ENCODE data around the gene RNU7-1. TPM values are rescaled to one million over a fixed set of nuclear protein-coding genes. Genes with fewer than 3 reads are reported as not detected.

The RNU7-1 gene
- total and polyA plus RNA-seq, 9 donors: not detected

DNA sequence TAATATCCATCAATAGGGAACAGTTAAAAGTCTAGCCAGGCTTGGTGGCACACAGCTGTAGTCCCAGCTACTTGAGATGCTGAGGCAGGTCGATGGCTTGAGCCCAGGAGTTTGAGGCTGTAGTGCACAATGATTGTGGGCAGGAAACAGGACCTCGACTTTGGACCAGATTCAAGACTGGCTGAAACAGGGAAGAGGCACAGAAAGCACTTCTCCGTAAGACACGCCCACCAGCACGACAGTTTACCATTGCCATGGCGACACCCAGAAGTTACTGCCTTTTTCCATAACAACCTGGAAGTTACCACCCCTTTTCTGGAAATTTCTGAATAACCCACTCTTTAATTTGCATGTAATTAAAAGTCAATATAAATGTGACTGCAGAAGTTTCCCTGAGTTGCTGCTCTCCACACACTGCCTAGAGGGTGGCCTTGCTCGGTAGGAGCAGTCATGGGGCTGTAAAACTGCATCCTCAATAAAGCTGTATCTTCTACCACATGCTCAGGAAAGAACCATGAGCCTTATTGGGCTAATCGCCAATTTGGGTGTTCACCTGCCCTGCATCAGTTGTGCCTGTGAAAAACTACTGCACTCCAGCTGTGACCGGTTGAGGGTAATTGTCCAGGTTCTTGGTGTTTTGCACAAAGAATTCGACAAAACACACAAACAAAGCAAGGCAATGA is 43.6 kb upstream of the RNU7-1 start:
- H3K4me1 ChIP-seq (ENCODE audit: insufficient read depth): no peaks in the 10 kb centered on the region
- no peak overlapping the region for H3K27ac ChIP-seq
- H3K4me3 ChIP-seq: no peak overlapping the region
- H3K36me3 ChIP-seq: no peaks in the 10 kb centered on the region
- WGBS, 3 donors: 52 to 61% (median 56%) methylated on average over 10 of the region's 10 CpGs
- no peak for TF ChIP-seq EP300 (IDR thresholded peaks at IDR 0.05)
- TF ChIP-seq, protein P1, sequence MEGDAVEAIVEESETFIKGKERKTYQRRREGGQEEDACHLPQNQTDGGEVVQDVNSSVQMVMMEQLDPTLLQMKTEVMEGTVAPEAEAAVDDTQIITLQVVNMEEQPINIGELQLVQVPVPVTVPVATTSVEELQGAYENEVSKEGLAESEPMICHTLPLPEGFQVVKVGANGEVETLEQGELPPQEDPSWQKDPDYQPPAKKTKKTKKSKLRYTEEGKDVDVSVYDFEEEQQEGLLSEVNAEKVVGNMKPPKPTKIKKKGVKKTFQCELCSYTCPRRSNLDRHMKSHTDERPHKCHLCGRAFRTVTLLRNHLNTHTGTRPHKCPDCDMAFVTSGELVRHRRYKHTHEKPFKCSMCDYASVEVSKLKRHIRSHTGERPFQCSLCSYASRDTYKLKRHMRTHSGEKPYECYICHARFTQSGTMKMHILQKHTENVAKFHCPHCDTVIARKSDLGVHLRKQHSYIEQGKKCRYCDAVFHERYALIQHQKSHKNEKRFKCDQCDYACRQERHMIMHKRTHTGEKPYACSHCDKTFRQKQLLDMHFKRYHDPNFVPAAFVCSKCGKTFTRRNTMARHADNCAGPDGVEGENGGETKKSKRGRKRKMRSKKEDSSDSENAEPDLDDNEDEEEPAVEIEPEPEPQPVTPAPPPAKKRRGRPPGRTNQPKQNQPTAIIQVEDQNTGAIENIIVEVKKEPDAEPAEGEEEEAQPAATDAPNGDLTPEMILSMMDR (IDR thresholded peaks at IDR 0.05): no peak
- no peak for TF ChIP-seq POLR2A (IDR thresholded peaks at IDR 0.05)
- H3K9me3 ChIP-seq: no peaks in the 10 kb centered on the region
- no peak for DNase-seq
- intact Hi-C loops (cut with DNase I): no loop called here
- H3K27me3 ChIP-seq: no peaks in the 10 kb centered on the region

DNA sequence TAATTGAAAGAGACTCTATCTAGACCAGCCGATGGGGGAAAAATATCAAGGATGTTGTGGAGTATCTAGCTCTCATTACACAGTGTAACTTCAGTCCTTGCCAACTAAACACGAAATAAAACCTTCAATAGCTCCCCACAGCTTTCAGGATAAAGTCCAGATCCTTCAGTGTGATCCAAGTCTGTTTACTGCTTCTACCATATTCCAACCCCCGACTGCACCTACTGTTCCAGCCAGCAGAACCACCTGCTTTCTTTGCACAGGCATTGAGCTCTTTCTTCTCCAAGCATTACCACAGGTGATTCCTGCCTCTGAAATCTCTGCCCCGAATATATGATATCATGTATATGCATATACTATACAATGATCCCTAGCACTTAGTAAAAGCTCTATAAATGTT is 41.2 kb upstream of the RNU7-1 start:
- Histone ChIP-seq H3K4me3 (no peak overlapping the region), H3K4me1 (ENCODE audit: insufficient read depth) (no peaks in the 10 kb centered on the region), H3K27me3 (no peaks in the 10 kb centered on the region), H3K27ac (no peak overlapping the region), H3K36me3 (no peaks in the 10 kb centered on the region), H3K9me3 (no peaks in the 10 kb centered on the region)
- 79 to 83% (median 80%) methylated on average over 4 of the region's 4 CpGs for WGBS, 3 donors
- TF ChIP-seq POLR2A (IDR thresholded peaks at IDR 0.05) (no peak), EP300 (IDR thresholded peaks at IDR 0.05) (no peak)
- TF ChIP-seq, protein P1 (IDR thresholded peaks at IDR 0.05): no peak
- intact Hi-C loops (cut with DNase I): no loop called here
- no peak for DNase-seq

DNA sequence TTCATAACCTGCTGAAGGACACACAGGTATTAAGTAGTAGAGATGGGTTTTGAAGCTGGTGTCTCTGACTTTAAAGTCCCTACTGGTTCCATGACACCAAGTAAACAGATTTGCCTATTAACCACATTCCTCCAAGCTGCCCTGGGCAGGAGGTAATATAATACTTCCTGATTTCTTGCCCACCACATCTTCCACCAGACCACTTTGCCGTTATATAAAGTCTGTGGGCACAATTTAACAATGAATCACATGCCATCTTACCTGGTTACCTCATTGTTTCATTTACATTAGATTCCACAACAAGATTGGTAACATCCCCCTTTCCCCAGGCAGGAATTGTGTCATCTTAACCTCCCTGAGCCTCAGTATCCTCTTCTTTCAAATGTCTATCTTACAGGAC is 39.9 kb upstream of the RNU7-1 start:
- no peak for DNase-seq
- H3K27me3 ChIP-seq: no peaks in the 10 kb centered on the region
- intact Hi-C loops (cut with DNase I): no loop called here
- no peak overlapping the region for H3K4me3 ChIP-seq
- no peak overlapping the region for H3K27ac ChIP-seq
- H3K4me1 ChIP-seq (ENCODE audit: insufficient read depth): no peaks in the 10 kb centered on the region
- no peaks in the 10 kb centered on the region for H3K36me3 ChIP-seq
- TF ChIP-seq EP300 (IDR thresholded peaks at IDR 0.05) (no peak), POLR2A (IDR thresholded peaks at IDR 0.05) (no peak)
- TF ChIP-seq, protein P1 (IDR thresholded peaks at IDR 0.05): no peak
- 78 to 84% (median 82%) methylated on average over 1 of the region's 1 CpG for WGBS, 3 donors
- no peaks in the 10 kb centered on the region for H3K9me3 ChIP-seq

DNA sequence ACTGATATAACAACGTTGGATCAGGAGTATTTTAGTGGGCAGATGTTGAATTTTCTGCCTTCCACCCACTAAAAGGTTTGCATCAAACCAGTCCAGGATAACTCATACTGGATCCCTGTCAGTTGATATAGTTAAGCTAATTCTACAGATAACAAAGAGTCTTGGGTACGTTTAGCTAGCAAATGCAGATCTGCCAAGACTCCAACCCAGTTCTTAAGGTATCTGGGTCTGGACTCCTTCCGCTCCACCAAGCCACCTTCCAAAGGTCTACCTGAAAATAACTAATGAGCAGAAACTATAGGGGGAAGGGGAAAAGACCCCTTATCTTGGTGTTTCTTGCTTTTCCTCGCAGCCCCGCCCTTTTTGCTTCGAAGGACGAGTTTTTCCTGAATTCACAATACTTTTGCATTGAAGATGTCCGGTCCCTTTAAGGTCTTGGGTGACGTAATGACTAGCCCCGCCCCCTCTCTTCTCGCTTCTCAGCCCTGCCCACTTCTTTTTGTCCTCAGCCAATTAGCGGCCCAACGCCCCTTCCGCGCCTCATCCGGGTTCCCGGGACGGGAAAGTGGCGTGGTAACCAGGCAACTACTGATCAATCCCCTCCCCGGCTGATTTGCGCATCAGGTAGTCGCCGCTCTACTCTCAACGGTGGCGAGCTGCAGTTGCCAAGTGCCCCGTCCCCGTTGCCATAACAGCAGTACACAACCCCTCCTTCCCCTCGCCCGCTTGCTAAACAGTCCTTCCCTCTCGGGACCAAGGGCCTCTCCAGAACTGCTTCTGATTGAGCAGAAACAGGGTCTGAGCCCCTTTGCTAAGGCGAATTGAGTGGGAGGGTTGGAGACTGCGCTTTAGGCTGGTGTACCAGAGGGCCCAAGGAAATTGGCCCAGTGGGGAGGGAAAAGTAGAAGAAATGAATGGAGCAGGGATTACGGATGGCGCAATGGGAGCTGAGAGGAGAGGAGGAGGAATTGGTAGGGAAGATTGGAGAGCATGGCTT is 39.0 kb upstream of the RNU7-1 start, which contains the start of gene LRRC23:
Gene LRRC23, plus strand, starts transcription at position 543 of the 997 bp plus-strand sequence. CDS start 812 bp downstream, outside the sequence.
- peak; percentile 96 to 99 (median 97) for DNase-seq
- Histone ChIP-seq H3K9me3 (no peaks in the 10 kb centered on the region), H3K27ac (peak within 1 kb of the TSS; percentile 75 to 79), H3K4me1 (ENCODE audit: insufficient read depth) (no peaks in the 10 kb centered on the region), H3K4me3 (peak within 1 kb of the TSS; percentile 56), H3K27me3 (no peaks in the 10 kb centered on the region), H3K36me3 (no peaks in the 10 kb centered on the region)
- 3 to 4% (median 3%) methylated on average over 34 of the region's 34 CpGs for WGBS, 3 donors
- intact Hi-C loops (cut with DNase I): no loop called here
- peak; percentile 95 for TF ChIP-seq POLR2A (IDR thresholded peaks at IDR 0.05)
- no peak for TF ChIP-seq EP300 (IDR thresholded peaks at IDR 0.05)

Measured in ovary (tissue), 9 donors.